H9 (cell line): Measurements from ENCODE around the gene MAPT. TPM values are rescaled to one million over a fixed set of nuclear protein-coding genes. Genes with fewer than 3 reads are reported as not detected.

Experiments
- DNase-seq: peaks from one replicate; pipeline ENCODE4 v3.0.0-alpha.2; 2017
- H2AFZ ChIP-seq: one replicate; pipeline ENCODE4 v1.6.1; 2013; ENCODE audit warnings: mild to moderate bottlenecking, low read length, control low read depth, moderate library complexity
- H2AK5ac ChIP-seq: 2 replicates; pipeline ENCODE4 v1.6.1; 2013; ENCODE audit warnings: low read length, control low read depth, mixed read lengths; ENCODE audit not compliant: insufficient read length
- H2BK120ac ChIP-seq: one replicate; pipeline ENCODE4 v1.6.1; 2013; ENCODE audit warnings: low read depth, mild to moderate bottlenecking, low read length, control low read depth, inconsistent platforms; ENCODE audit not compliant: poor library complexity, severe bottlenecking
- H2BK12ac ChIP-seq: 2 replicates; pipeline ENCODE4 v1.6.1; 2013; ENCODE audit warnings: low read length, control low read depth, mixed read lengths, low read depth; ENCODE audit not compliant: insufficient read length
- H2BK15ac ChIP-seq: 2 replicates; pipeline ENCODE4 v1.6.1; 2013; ENCODE audit warnings: low read depth, low read length, control low read depth
- H2BK20ac ChIP-seq: one replicate; pipeline ENCODE4 v1.6.1; 2013; ENCODE audit warnings: low read depth, mild to moderate bottlenecking, low read length, control low read depth, inconsistent platforms; ENCODE audit not compliant: poor library complexity, severe bottlenecking
- H2BK5ac ChIP-seq: 2 replicates; pipeline ENCODE4 v1.6.1; 2013; ENCODE audit warnings: low read length, control low read depth, mixed read lengths; ENCODE audit not compliant: insufficient read length
- H3K14ac ChIP-seq: 2 replicates; pipeline ENCODE4 v1.6.1; 2013; ENCODE audit warnings: low read length, control low read depth; ENCODE audit not compliant: insufficient read depth
- H3K18ac ChIP-seq: 2 replicates; pipeline ENCODE4 v1.6.1; 2013; ENCODE audit warnings: low read depth, mild to moderate bottlenecking, mixed read lengths, low read length, control low read depth; ENCODE audit not compliant: insufficient read length
- H3K23ac ChIP-seq: 2 replicates; pipeline ENCODE4 v1.6.1; 2013; ENCODE audit warnings: low read length, control low read depth, mixed read lengths, low read depth; ENCODE audit not compliant: insufficient read length
- H3K23me2 ChIP-seq: 2 replicates; pipeline ENCODE4 v1.6.1; 2013; ENCODE audit warnings: low read depth, mild to moderate bottlenecking, mixed read lengths, low read length, control low read depth; ENCODE audit not compliant: insufficient read length, poor library complexity, severe bottlenecking
- H3K27ac ChIP-seq: 2 replicates; pipeline ENCODE4 v1.5.1; 2013; ENCODE audit warnings: low read length, control low read depth, mixed read lengths, low read depth; ENCODE audit not compliant: insufficient read length
- H3K27me3 ChIP-seq: 2 replicates; pipeline ENCODE4 v1.6.1; 2013; ENCODE audit warnings: low read length, control low read depth, inconsistent platforms; ENCODE audit not compliant: insufficient read depth
- H3K4ac ChIP-seq: 2 replicates; pipeline ENCODE4 v1.6.1; 2013; ENCODE audit warnings: low read depth, mild to moderate bottlenecking, control low read depth, inconsistent platforms, low read length, moderate library complexity
- H3K4me1 ChIP-seq: 2 replicates; pipeline ENCODE4 v1.6.1; 2013; ENCODE audit warnings: low read length, control low read depth, inconsistent platforms; ENCODE audit not compliant: insufficient read depth
- H3K4me2 ChIP-seq: 2 replicates; pipeline ENCODE4 v1.6.1; 2013; ENCODE audit warnings: low read length, control low read depth, mixed read lengths; ENCODE audit not compliant: insufficient read length, insufficient read depth
- H3K56ac ChIP-seq: 2 replicates; pipeline ENCODE4 v1.6.1; 2013; ENCODE audit warnings: low read depth, mild to moderate bottlenecking, mixed read lengths, low read length, control low read depth; ENCODE audit not compliant: insufficient read length
- H3K79me1 ChIP-seq: 2 replicates; pipeline ENCODE4 v1.6.1; 2013; ENCODE audit warnings: low read depth, mild to moderate bottlenecking, moderate library complexity, low read length, control low read depth, inconsistent platforms; ENCODE audit not compliant: insufficient read depth, poor library complexity, severe bottlenecking
- H3K79me2 ChIP-seq: 2 replicates; pipeline ENCODE4 v1.6.1; 2013; ENCODE audit warnings: low read length, control low read depth, inconsistent platforms; ENCODE audit not compliant: insufficient read depth
- H3K9ac ChIP-seq: 2 replicates; pipeline ENCODE4 v1.6.1; 2013; ENCODE audit warnings: low read length, control low read depth, mixed read lengths; ENCODE audit not compliant: insufficient read length; ENCODE audit errors: extremely low read depth
- H3K9me3 ChIP-seq: one replicate; pipeline ENCODE4 v1.6.1; 2013; ENCODE audit warnings: low read depth, low read length, inconsistent platforms; ENCODE audit not compliant: control insufficient read depth
- H3T11ph ChIP-seq: one replicate; pipeline ENCODE4 v1.6.1; 2013; ENCODE audit warnings: mild to moderate bottlenecking, low read length, control low read depth, inconsistent platforms
- H4K20me1 ChIP-seq: one replicate; pipeline ENCODE4 v1.6.1; 2013; ENCODE audit not compliant: control insufficient read depth, insufficient read length, insufficient read depth
- H4K5ac ChIP-seq: 2 replicates; pipeline ENCODE4 v1.6.1; 2013; ENCODE audit warnings: low read depth, mild to moderate bottlenecking, mixed read lengths, low read length, control low read depth; ENCODE audit not compliant: insufficient read length
- H4K8ac ChIP-seq: replicated peaks from 2 replicates; pipeline ENCODE4 v1.6.1; 2013; ENCODE audit warnings: low read length, control low read depth, mixed read lengths, low read depth; ENCODE audit not compliant: insufficient read length
- H4K91ac ChIP-seq: 2 replicates; pipeline ENCODE4 v1.6.1; 2013; ENCODE audit warnings: low read depth, mild to moderate bottlenecking, moderate library complexity, mixed read lengths, low read length, control low read depth; ENCODE audit not compliant: insufficient read length
- H3K27ac Mint-ChIP-seq, 3 experiments: 2 replicates in 2 of 3; 3 replicates in 1 of 3; pipeline ENCODE4 v1.8.0; 2020 to 2021; ENCODE audit warnings: mixed read lengths in 3 of 3, mild to moderate bottlenecking in 1 of 3, moderate library complexity in 1 of 3
- H3K27me3 Mint-ChIP-seq: 2 replicates; pipeline ENCODE4 v1.8.0; 2021; ENCODE audit warnings: low read depth, mild to moderate bottlenecking, moderate library complexity, mixed read lengths
- H3K36me3 Mint-ChIP-seq, 3 experiments: 2 replicates in 2 of 3; 3 replicates in 1 of 3; pipeline ENCODE4 v1.8.0; 2020 to 2021; ENCODE audit warnings: low read depth in 3 of 3, mixed read lengths in 3 of 3; ENCODE audit not compliant: insufficient read depth in 1 of 3
- H3K4me1 Mint-ChIP-seq, 2 experiments: 2 replicates each; pipeline ENCODE4 v1.8.0; 2020; ENCODE audit warnings: mixed read lengths in 2 of 2
- H3K4me3 Mint-ChIP-seq, 2 experiments: 2 replicates in 1 of 2; 3 replicates in 1 of 2; pipeline ENCODE4 v1.8.0; 2020 to 2021; ENCODE audit warnings: mild to moderate bottlenecking in 2 of 2, mixed read lengths in 2 of 2, moderate library complexity in 1 of 2
- H3K9me3 Mint-ChIP-seq, 2 experiments: 2 replicates in 1 of 2; 3 replicates in 1 of 2; pipeline ENCODE4 v1.8.0; 2020; ENCODE audit warnings: mild to moderate bottlenecking in 2 of 2, mixed read lengths in 2 of 2, moderate library complexity in 1 of 2
- CTCF ChIP-seq: fragments of 200-600 bp; sonication (generic); conservative IDR thresholded peaks from 3 replicates; pipeline ENCODE4 v1.8.0; 2021; ENCODE audit warnings: antibody characterized with exemption, mild to moderate bottlenecking
- WGBS: extraction: QIAGEN DNeasy Blood & Tissue Kit; methylation state at CpG from one replicate; pipeline ENCODE4 v1.1.7; 2013; ENCODE audit warnings: missing lambda C conversion rate, low lambda C conversion rate, mixed read lengths; ENCODE audit not compliant: insufficient read length; ENCODE audit errors: extremely low coverage; 5-methylcytosine and 5-hydroxymethylcytosine counted together
- total RNA-seq: library from RNA; stranded (reverse); gene quantifications from 2 replicates; pipeline ENCODE4 v1.2.1, GENCODE V29; 2021

The MAPT gene
- total RNA-seq, 1 experiment from 2014 or later: 1.6 TPM

- Histone ChIP-seq H4K91ac (no peak overlapping the region), H3K56ac (no peak overlapping the region), H3K9me3 (no peaks in the 10 kb centered on the region), H3K9ac (no peak overlapping the region), H2BK5ac (no peak overlapping the region), H2BK12ac (no peak overlapping the region), H3K27me3 (no peaks in the 10 kb centered on the region), H3K14ac (no peak overlapping the region), H3K4me1 (peaks cover 7% of the 10 kb centered on the region; the same call in 1 of the 2 replicates), H2BK120ac (no peak overlapping the region), H3K4ac (no peak overlapping the region), H4K20me1 (no peaks in the 10 kb centered on the region), H3K4me2 (no peak overlapping the region), H3K23ac (no peak overlapping the region), H2BK15ac (no peak overlapping the region), H2BK20ac (no peak overlapping the region), H4K5ac (no peak overlapping the region), H2AFZ (no peak overlapping the region), H3K79me2 (no peaks in the 10 kb centered on the region), H4K8ac (no peak overlapping the region), H3K27ac (no peak overlapping the region), H2AK5ac (no peak overlapping the region), H3K23me2 (no peaks in the 10 kb centered on the region), H3K18ac (no peak overlapping the region), H3T11ph (no peak overlapping the region), H3K79me1 (no peaks in the 10 kb centered on the region)
- no CpG with 5 or more reads among the region's 3 CpGs for WGBS
- Mint-ChIP-seq H3K9me3 (no peaks in the 10 kb centered on the region), H3K4me3 (no peak overlapping the region), H3K27me3 (peaks cover 19% of the 10 kb centered on the region), H3K4me1 (peaks cover 28 to 40% of the 10 kb centered on the region in 2 experiments), H3K27ac (no peak overlapping the region), H3K36me3 (no peaks in the 10 kb centered on the region)
- no peak for DNase-seq
- TF ChIP-seq CTCF: no peak
These were observed 46.5 kb downstream of the MAPT start for GRCh38 chr17:45940826-45941225.
